ENCODE measurements around the gene ISM2.

The ISM2 gene

DNA sequence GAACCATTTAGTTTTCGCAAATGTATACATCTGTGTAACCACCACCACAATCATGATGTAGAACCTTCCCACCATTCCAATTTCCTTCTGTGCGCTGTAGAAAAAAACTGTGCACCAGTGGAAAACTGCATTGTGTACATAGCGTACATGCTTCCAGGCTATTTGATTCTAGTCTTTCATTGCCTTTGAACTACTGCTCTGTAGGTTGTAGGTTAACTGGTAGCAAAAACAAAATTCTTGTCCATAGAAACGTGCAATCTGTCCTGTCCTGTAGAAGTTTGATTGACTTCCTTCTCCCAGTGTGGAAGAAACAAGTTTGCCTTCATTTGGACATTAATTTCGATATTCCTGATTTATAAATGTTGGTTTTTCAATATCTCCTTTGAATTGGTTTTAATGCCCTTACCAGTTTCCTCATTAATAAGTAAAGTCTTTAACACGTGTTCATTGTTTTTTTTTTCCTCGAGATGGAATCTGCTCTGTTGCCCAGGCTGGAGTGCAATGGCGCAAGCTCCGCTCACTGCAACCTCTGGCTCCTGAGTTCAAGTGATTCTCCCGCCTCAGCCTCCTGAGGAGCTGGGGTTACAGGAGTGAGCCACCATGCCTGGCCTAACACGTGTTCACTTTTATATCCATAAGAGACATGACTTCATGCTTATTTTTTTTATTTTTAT is 3.6 kb upstream of the ISM2 start:
- TF ChIP-seq, protein P1, sequence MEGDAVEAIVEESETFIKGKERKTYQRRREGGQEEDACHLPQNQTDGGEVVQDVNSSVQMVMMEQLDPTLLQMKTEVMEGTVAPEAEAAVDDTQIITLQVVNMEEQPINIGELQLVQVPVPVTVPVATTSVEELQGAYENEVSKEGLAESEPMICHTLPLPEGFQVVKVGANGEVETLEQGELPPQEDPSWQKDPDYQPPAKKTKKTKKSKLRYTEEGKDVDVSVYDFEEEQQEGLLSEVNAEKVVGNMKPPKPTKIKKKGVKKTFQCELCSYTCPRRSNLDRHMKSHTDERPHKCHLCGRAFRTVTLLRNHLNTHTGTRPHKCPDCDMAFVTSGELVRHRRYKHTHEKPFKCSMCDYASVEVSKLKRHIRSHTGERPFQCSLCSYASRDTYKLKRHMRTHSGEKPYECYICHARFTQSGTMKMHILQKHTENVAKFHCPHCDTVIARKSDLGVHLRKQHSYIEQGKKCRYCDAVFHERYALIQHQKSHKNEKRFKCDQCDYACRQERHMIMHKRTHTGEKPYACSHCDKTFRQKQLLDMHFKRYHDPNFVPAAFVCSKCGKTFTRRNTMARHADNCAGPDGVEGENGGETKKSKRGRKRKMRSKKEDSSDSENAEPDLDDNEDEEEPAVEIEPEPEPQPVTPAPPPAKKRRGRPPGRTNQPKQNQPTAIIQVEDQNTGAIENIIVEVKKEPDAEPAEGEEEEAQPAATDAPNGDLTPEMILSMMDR (IDR thresholded peaks at IDR 0.05; ENCODE audit: control extremely low read depth, extremely low read depth, low read depth, missing control alignments): no peak
- POLR2A ChIA-PET: no interaction called here
- DNase-seq (ENCODE audit: extremely low spot score): no peak
- CTCF ChIA-PET: interaction anchor here (1.2 kb wide), 1 partner anchor 43 kb away, joined by 3 read pairs; no protein-coding TSS in a partner anchor

DNA sequence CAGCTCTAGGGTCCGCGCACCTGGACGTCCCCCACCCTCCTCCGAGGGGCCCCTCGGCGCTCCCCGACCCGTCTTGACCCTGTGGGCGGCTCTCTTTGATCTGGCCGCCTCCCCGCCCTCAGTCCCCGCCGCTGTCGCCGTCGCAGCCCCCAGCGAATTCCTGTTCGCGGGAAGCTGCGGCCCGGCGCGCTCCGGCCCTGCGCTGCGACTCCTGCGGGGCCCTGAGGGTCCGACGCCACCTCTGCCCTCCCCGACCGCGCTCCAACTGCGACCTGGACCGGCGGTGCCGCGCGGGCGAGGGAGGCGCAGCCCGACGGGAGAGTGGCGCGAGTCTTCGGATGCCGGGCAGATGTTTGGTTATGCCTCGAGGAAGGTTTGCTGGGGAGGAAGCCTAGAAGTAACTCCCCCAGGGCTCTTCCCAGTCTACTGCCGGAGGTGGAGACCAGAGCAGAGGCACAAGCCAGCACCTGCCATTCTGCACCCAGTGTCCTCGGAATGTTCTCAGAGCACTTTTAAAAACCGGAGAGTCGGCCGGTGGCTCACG is 440 bp upstream of the ISM2 start:
- peak; percentile 62 for DNase-seq (ENCODE audit: extremely low spot score)
- CTCF ChIA-PET: interaction anchor here (0.6 to 1.6 kb wide), 3 partner anchors 8 to 40 kb away, joined by 3 read pairs; no protein-coding TSS in a partner anchor
- POLR2A ChIA-PET: interaction anchor here (1.2 kb wide), 1 partner anchor 40 kb away, joined by 4 read pairs; no protein-coding TSS in a partner anchor
- TF ChIP-seq, protein P1 (IDR thresholded peaks at IDR 0.05; ENCODE audit: control extremely low read depth, extremely low read depth, low read depth, missing control alignments): no peak

DNA sequence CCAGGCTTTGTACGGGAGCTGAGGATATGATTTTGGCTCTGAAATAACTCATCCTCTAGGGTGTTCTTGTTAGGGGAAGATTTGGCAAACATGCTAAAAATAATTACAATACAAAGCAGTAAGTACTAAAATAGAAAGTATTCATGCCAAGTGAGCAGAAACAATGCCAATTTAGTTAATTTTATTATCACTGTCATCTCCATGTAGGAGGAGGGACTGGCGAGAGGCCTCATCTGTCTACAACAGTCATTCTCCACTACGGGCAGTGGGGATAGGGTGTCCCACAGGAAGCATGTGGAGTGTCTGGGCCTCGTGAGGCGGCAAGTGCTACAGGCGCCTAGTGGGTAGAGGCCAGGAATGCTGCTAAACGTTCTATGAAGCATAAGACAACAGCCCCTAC is 3.3 kb downstream of the ISM2 start:
- TF ChIP-seq, protein P1 (IDR thresholded peaks at IDR 0.05; ENCODE audit: control extremely low read depth, extremely low read depth, low read depth, missing control alignments): no peak

DNA sequence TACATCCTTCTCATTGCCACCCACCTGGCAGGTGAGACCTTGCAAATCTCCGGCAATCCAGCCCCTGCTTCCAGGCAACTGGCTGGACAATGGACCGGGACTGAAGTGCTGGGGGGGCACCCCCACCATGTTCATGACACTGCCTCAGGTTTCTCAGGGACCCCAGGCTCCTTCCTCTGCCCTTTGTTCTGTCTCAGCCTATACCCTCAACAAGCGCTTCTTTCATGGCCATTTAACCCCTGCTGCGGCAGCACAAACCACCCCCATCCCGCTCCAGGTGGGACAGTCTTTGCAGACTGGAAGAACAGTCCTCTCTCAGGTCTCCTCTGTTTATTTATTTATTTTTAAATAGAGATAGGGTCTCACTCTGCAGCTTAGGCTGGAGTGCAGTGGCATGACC is 7.6 kb downstream of the ISM2 start:
- POLR2A ChIA-PET: no interaction called here
- CTCF ChIA-PET: no interaction called here
- TF ChIP-seq, protein P1 (IDR thresholded peaks at IDR 0.05; ENCODE audit: control extremely low read depth, extremely low read depth, low read depth, missing control alignments): no peak
- DNase-seq (ENCODE audit: extremely low spot score): no peak

More for the DNA sequence above, 3.3 kb downstream of the ISM2 start:
- ChIA-PET POLR2A (interaction anchor here (0.6 kb wide), 1 partner anchor 225 kb away, joined by 4 read pairs; no protein-coding TSS in a partner anchor), CTCF (no interaction called here)
- no peak for DNase-seq (ENCODE audit: extremely low spot score)

- CTCF ChIA-PET: interaction anchor here (0.9 kb wide), 1 partner anchor 31 kb away, joined by 3 read pairs; no protein-coding TSS in a partner anchor
- DNase-seq (ENCODE audit: extremely low spot score): no peak
- TF ChIP-seq, protein P1 (IDR thresholded peaks at IDR 0.05; ENCODE audit: control extremely low read depth, extremely low read depth, low read depth, missing control alignments): no peak
- POLR2A ChIA-PET: no interaction called here
Measured at GRCh38 chr14:77490347-77490986, 8.1 kb downstream of the ISM2 start.

- DNase-seq (ENCODE audit: extremely low spot score): no peak
- ChIA-PET CTCF (interaction anchor here (1.1 kb wide), 1 partner anchor 10 kb away, joined by 3 read pairs; no protein-coding TSS in a partner anchor), POLR2A (no interaction called here)
- TF ChIP-seq, protein P1 (IDR thresholded peaks at IDR 0.05; ENCODE audit: control extremely low read depth, extremely low read depth, low read depth, missing control alignments): no peak
Measured at GRCh38 chr14:77489041-77489440, 9.6 kb downstream of the ISM2 start.
